Measurements from ENCODE around the gene HNRNPUL1.

DNA sequence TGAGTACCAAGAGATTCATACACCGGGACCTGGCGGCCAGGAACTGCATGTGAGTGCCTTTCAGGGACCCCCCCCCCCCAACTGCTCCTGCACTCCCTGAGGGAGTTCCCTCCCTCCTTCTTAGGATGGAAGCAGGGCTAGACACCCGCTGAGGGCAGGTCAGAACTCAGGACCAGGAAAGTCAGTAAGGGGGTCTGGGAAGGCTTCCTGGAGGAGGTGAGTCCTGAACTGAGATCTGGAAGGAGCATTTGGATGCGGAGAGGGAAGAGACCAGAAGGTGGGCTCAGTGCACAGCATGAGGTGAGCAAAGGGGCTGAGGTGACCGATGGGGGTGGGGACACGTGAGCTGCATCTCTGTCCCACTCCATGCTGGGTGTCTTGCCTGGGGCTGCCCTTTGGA lies 10.5 kb upstream of the HNRNPUL1 start:
- TF ChIP-seq, protein P1, sequence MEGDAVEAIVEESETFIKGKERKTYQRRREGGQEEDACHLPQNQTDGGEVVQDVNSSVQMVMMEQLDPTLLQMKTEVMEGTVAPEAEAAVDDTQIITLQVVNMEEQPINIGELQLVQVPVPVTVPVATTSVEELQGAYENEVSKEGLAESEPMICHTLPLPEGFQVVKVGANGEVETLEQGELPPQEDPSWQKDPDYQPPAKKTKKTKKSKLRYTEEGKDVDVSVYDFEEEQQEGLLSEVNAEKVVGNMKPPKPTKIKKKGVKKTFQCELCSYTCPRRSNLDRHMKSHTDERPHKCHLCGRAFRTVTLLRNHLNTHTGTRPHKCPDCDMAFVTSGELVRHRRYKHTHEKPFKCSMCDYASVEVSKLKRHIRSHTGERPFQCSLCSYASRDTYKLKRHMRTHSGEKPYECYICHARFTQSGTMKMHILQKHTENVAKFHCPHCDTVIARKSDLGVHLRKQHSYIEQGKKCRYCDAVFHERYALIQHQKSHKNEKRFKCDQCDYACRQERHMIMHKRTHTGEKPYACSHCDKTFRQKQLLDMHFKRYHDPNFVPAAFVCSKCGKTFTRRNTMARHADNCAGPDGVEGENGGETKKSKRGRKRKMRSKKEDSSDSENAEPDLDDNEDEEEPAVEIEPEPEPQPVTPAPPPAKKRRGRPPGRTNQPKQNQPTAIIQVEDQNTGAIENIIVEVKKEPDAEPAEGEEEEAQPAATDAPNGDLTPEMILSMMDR (IDR thresholded peaks at IDR 0.05), result no peak
- no peak for TF ChIP-seq ZFX (IDR thresholded peaks at IDR 0.05; ENCODE audit: borderline replicate concordance)
